ENCODE results near the gene ZCCHC24. TPM values are rescaled to one million over a fixed set of nuclear protein-coding genes. Genes with fewer than 3 reads are reported as not detected.
A peak's percentile ranks its signal among the peaks of the same experiment; 100 is the strongest.

Gene ZCCHC24
- total RNA-seq, 1 donor from 2014 or later = 31.8 TPM

DNA sequence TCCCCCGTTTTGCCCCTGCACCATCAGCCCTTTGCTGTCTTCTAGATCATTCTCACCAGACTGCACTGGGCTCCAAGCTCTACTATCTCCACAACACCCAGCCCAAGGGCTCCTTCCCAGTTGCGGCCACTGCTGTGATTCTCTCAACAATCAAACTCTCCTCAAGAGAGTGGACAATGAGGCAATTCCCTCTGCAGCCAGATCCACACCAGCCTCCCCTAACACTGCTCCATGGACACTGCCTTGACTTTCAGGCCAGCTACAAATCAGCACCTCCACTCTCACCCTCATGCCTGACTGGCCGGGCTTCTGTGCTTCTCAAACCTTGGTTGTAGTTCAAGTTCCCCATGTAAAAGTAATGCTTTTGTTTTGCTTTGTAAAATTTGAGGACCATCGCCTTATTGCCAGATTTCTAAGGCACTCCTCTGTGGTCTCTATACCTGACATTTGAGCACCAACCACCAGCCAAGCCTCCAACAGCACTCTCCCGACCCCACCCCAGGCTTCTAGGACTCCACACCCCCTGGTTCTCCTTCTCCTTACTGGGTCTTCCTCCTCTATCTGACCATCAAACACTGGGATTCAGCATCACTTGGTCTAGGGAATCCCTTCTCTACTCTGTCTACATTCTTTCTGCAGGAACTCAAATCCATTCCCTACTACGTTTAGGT lies 52.8 kb downstream of the ZCCHC24 start:
- Mint-ChIP-seq H3K9me3 (peaks cover 4% of the 10 kb centered on the region), H3K27ac (no peak overlapping the region), H3K4me1 (peaks cover 7% of the 10 kb centered on the region), H3K27me3 (ENCODE audit: low read depth) (no peaks in the 10 kb centered on the region), H3K4me3 (no peak overlapping the region), H3K36me3 (peaks cover 6% of the 10 kb centered on the region)
- TF ChIP-seq, protein P1, sequence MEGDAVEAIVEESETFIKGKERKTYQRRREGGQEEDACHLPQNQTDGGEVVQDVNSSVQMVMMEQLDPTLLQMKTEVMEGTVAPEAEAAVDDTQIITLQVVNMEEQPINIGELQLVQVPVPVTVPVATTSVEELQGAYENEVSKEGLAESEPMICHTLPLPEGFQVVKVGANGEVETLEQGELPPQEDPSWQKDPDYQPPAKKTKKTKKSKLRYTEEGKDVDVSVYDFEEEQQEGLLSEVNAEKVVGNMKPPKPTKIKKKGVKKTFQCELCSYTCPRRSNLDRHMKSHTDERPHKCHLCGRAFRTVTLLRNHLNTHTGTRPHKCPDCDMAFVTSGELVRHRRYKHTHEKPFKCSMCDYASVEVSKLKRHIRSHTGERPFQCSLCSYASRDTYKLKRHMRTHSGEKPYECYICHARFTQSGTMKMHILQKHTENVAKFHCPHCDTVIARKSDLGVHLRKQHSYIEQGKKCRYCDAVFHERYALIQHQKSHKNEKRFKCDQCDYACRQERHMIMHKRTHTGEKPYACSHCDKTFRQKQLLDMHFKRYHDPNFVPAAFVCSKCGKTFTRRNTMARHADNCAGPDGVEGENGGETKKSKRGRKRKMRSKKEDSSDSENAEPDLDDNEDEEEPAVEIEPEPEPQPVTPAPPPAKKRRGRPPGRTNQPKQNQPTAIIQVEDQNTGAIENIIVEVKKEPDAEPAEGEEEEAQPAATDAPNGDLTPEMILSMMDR (IDR thresholded peaks at IDR 0.05; ENCODE audit: unreplicated experiment) = no peak
- DNase-seq (ENCODE audit: low spot score in 2 of 2, unreplicated experiment in 2 of 2) = no peak

GRCh38 chr10:79392020-79392398 lies 53.4 kb downstream of the ZCCHC24 start:
- H3K27ac Mint-ChIP-seq = no peak overlapping the region
- peaks cover 2% of the 10 kb centered on the region for H3K4me1 Mint-ChIP-seq
- H3K36me3 Mint-ChIP-seq = peaks cover 6% of the 10 kb centered on the region
- no peak overlapping the region for H3K4me3 Mint-ChIP-seq
- DNase-seq (ENCODE audit: low spot score in 2 of 2, unreplicated experiment in 2 of 2) = peak in 1 of 2 experiments; percentile 12
- H3K27me3 Mint-ChIP-seq (ENCODE audit: low read depth) = no peaks in the 10 kb centered on the region
- H3K9me3 Mint-ChIP-seq = peaks cover 4% of the 10 kb centered on the region
- TF ChIP-seq, protein P1 (IDR thresholded peaks at IDR 0.05; ENCODE audit: unreplicated experiment) = no peak

DNA sequence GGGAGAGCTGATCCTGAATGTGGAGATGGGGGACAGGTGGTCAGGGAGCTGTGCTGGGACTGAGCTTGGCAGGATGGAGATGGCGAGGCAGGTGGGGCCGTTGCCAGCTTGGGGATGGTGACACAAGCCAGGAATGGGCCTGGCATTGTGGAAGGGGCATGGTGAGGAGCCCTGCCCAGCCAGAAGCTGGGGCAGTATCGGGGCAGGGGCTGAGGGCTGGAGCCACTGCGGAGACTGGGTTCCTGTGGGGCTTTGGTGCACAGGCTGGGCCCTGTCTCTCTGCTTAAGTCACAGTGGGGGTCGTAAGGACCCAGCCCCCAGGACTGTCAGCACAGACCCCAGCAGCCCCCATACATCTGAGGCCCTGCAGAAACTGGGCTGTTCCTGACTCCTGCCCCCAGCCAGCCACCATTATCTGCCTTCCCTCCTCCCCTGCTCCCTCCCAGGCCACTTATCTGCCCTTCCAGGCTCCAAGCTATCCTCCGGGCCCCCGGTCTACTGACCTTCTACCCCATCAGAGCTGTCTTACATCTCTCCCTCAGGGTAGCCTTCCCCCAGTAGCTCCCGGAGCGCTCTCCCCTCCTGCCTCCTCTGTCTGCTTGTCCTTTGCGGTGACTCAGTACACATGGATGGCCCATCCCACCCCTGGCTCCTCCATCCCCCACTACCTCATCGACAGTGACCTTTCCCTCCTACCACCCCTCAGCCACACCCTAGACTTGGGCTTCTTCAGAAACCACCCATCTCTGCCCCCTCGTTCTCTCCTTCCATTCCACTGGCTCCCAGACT lies 54.0 kb downstream of the ZCCHC24 start:
- Mint-ChIP-seq H3K9me3 (peaks cover 4% of the 10 kb centered on the region), H3K4me1 (no peaks in the 10 kb centered on the region), H3K27me3 (ENCODE audit: low read depth) (no peaks in the 10 kb centered on the region), H3K27ac (no peak overlapping the region), H3K36me3 (peaks cover 6% of the 10 kb centered on the region), H3K4me3 (no peak overlapping the region)
- TF ChIP-seq, protein P1 (IDR thresholded peaks at IDR 0.05; ENCODE audit: unreplicated experiment) = no peak
- DNase-seq (ENCODE audit: low spot score in 2 of 2, unreplicated experiment in 2 of 2) = peak in 1 of 2 experiments; percentile 10

- Mint-ChIP-seq H3K27ac (no peak overlapping the region), H3K9me3 (peaks cover under 1% of the 10 kb centered on the region), H3K27me3 (ENCODE audit: low read depth) (no peaks in the 10 kb centered on the region), H3K4me1 (no peaks in the 10 kb centered on the region), H3K4me3 (no peak overlapping the region), H3K36me3 (peaks cover 2% of the 10 kb centered on the region)
- DNase-seq (ENCODE audit: low spot score in 2 of 2, unreplicated experiment in 2 of 2) = peak; percentile 16 to 33
- TF ChIP-seq, protein P1 (IDR thresholded peaks at IDR 0.05; ENCODE audit: unreplicated experiment) = no peak
These were observed 54.7 kb downstream of the ZCCHC24 start for GRCh38 chr10:79390551-79391229.

DNA sequence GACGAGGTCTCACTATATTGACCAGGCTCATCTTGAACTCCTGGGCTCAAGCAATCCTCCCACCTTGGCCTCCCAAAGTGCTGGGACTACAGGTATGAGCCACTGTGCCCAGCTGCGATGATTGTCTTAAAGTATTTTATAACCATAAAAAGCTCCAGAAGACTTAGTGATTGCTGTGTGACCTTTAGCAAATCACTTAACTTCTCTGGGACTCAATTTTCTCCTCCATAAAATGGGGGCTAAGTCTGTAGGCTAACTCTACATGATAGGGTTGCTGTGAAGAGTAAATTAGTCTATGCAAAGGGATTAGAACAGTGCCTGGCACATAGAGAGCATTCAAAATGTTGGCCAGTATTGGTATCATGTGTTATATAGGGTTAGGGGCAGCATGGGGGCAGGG lies 55.4 kb downstream of the ZCCHC24 start:
- Mint-ChIP-seq H3K4me3 (no peak overlapping the region), H3K4me1 (no peaks in the 10 kb centered on the region), H3K36me3 (no peaks in the 10 kb centered on the region), H3K9me3 (no peaks in the 10 kb centered on the region), H3K27me3 (ENCODE audit: low read depth) (no peaks in the 10 kb centered on the region), H3K27ac (no peak overlapping the region)
- no peak for DNase-seq (ENCODE audit: low spot score in 2 of 2, unreplicated experiment in 2 of 2)
- TF ChIP-seq, protein P1 (IDR thresholded peaks at IDR 0.05; ENCODE audit: unreplicated experiment) = no peak
